ENCODE measurements around the gene TUBG2. TPM values are rescaled to one million over a fixed set of nuclear protein-coding genes. Genes with fewer than 3 reads are reported as not detected.
"Not testable (repeated sequence)": the region's sequence is repeated elsewhere in the genome, so short reads cannot be mapped to it uniquely, and the experiment has no call there.

Gene TUBG2
- total RNA-seq, 2 donors from 2014 or later, result 36.8 to 57.7 TPM

GRCh38 chr17:42657824-42658588 is 1.1 kb upstream of the TUBG2 start:
- intact Hi-C loops (cut with DNase I), result loop anchor here (5.0 kb wide), 1 partner anchor 51 kb away; the partner anchor contains the start of genes RETREG3 and TUBG1
- no peaks in the 10 kb centered on the region for H3K4me1 ChIP-seq (replicated peaks)
- DNase-seq (ENCODE audit: low spot score), result no peak
- WGBS, result 84% methylated on average over 9 of the region's 9 CpGs
- H3K27me3 ChIP-seq (replicated peaks; ENCODE audit: insufficient read depth), result no peaks in the 10 kb centered on the region
- no peak overlapping the region for H3K4me3 ChIP-seq
- H3K36me3 ChIP-seq, result no peaks in the 10 kb centered on the region
- H3K9me3 ChIP-seq, result no peaks in the 10 kb centered on the region
- TF ChIP-seq, protein P1, sequence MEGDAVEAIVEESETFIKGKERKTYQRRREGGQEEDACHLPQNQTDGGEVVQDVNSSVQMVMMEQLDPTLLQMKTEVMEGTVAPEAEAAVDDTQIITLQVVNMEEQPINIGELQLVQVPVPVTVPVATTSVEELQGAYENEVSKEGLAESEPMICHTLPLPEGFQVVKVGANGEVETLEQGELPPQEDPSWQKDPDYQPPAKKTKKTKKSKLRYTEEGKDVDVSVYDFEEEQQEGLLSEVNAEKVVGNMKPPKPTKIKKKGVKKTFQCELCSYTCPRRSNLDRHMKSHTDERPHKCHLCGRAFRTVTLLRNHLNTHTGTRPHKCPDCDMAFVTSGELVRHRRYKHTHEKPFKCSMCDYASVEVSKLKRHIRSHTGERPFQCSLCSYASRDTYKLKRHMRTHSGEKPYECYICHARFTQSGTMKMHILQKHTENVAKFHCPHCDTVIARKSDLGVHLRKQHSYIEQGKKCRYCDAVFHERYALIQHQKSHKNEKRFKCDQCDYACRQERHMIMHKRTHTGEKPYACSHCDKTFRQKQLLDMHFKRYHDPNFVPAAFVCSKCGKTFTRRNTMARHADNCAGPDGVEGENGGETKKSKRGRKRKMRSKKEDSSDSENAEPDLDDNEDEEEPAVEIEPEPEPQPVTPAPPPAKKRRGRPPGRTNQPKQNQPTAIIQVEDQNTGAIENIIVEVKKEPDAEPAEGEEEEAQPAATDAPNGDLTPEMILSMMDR (IDR thresholded peaks at IDR 0.05), result no peak
- TF ChIP-seq POLR2A (IDR thresholded peaks at IDR 0.05) (no peak), POLR2AphosphoS5 (IDR thresholded peaks at IDR 0.05) (no peak)
- H3K27ac ChIP-seq, result no peak overlapping the region

GRCh38 chr17:42659932-42660274 is 819 bp downstream of the TUBG2 start:
- not testable (repeated sequence) for H3K27me3 ChIP-seq (replicated peaks; ENCODE audit: insufficient read depth); DNase-seq (ENCODE audit: low spot score); H3K9me3 ChIP-seq; H3K4me1 ChIP-seq (replicated peaks); H3K36me3 ChIP-seq
- intact Hi-C loops (cut with DNase I), result loop anchor here (5.0 kb wide), 1 partner anchor 53 kb away; the partner anchor contains the start of genes RETREG3 and TUBG1
- Histone ChIP-seq H3K4me3 (peak overlapping the region; percentile 52 to 54), H3K27ac (peak overlapping the region in 1 of 2 donors; percentile 82)
- 57% methylated on average over 1 of the region's 14 CpGs for WGBS

- intact Hi-C loops (cut with DNase I), result no loop called here
- WGBS, result 17% methylated on average over 7 of the region's 7 CpGs
- no peak overlapping the region for H3K4me3 ChIP-seq
- TF ChIP-seq POLR2AphosphoS5 (IDR thresholded peaks at IDR 0.05) (peak; percentile 70), POLR2A (IDR thresholded peaks at IDR 0.05) (no peak)
- TF ChIP-seq, protein P1 (IDR thresholded peaks at IDR 0.05), result no peak
- peak overlapping the region; percentile 5 to 39 for H3K27ac ChIP-seq
- DNase-seq (ENCODE audit: low spot score), result peak; percentile 65
- H3K27me3 ChIP-seq (replicated peaks; ENCODE audit: insufficient read depth), result no peaks in the 10 kb centered on the region
- no peaks in the 10 kb centered on the region for H3K4me1 ChIP-seq (replicated peaks)
- H3K36me3 ChIP-seq, result no peaks in the 10 kb centered on the region
- no peaks in the 10 kb centered on the region for H3K9me3 ChIP-seq
Measured at GRCh38 chr17:42660692-42661345, 1.7 kb downstream of the TUBG2 start.

DNA sequence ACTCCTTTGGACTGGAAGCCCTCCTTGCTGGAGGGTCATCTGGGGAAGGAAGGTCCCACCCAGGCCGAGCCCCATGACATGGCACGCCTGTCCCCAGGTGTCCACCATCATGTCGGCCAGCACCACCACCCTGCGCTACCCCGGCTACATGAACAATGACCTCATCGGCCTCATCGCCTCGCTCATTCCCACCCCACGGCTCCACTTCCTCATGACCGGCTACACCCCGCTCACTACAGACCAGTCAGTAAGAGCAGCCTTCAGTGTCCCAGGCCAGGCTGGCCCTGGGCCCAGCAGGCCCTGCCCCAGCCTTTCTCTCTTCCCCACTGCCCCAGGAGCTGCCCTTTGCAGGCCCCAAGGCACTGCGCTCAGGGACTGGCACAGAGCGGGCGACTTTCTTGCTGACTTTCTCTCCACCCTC is 6.5 kb downstream of the TUBG2 start:
- no peak overlapping the region for H3K27ac ChIP-seq

DNA sequence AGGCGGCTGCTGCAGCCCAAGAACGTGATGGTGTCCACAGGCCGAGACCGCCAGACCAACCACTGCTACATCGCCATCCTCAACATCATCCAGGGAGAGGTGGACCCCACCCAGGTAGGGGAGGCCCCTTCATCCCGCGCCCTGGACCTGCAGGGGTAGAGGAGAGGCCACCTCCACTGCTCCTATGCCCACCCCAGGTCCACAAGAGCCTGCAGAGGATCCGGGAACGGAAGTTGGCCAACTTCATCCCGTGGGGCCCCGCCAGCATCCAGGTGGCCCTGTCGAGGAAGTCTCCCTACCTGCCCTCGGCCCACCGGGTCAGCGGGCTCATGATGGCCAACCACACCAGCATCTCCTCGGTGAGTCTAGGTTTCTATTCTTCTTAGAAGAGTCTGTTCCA is 7.0 kb downstream of the TUBG2 start:
- 83% methylated on average over 13 of the region's 16 CpGs for WGBS

More for the DNA sequence above, 6.5 kb downstream of the TUBG2 start:
- Histone ChIP-seq H3K36me3 (peaks cover 0 to 10% of the 10 kb centered on the region in 2 donors), H3K9me3 (no peaks in the 10 kb centered on the region), H3K4me1 (replicated peaks) (peaks cover 21% of the 10 kb centered on the region), H3K27me3 (replicated peaks; ENCODE audit: insufficient read depth) (no peaks in the 10 kb centered on the region), H3K4me3 (no peak overlapping the region)
- 84% methylated on average over 14 of the region's 14 CpGs for WGBS
- TF ChIP-seq, protein P1 (IDR thresholded peaks at IDR 0.05), result no peak
- TF ChIP-seq POLR2AphosphoS5 (IDR thresholded peaks at IDR 0.05) (no peak), POLR2A (IDR thresholded peaks at IDR 0.05) (no peak)
- intact Hi-C loops (cut with DNase I), result no loop called here
- DNase-seq (ENCODE audit: low spot score), result no peak

More for the DNA sequence above, 7.0 kb downstream of the TUBG2 start:
- DNase-seq (ENCODE audit: low spot score); H3K27ac ChIP-seq; H3K4me3 ChIP-seq; H3K9me3 ChIP-seq; intact Hi-C loops (cut with DNase I); H3K27me3 ChIP-seq (replicated peaks; ENCODE audit: insufficient read depth): not testable (repeated sequence)
- Histone ChIP-seq H3K36me3 (peaks cover 0 to 12% of the 10 kb centered on the region in 2 donors), H3K4me1 (replicated peaks) (peaks cover 21% of the 10 kb centered on the region)

All from prostate gland (tissue), 2 donors.